Brain microvascular endothelial cell (primary cell): ENCODE measurements around the gene COL8A1.
A peak's percentile ranks its signal among the peaks of the same experiment; 100 is the strongest.

Experiments used
- DNase-seq: peaks from one replicate; pipeline ENCODE4 v3.0.0-alpha.2; 2020
- H3K27ac ChIP-seq: fragments of 250-450 bp; sonication (Bioruptor Pico); 2 replicates; pipeline ENCODE4 v1.5.1; 2020; ENCODE audit warnings: mild to moderate bottlenecking, moderate library complexity
- H3K27me3 ChIP-seq: fragments of 250-450 bp; sonication (Bioruptor Pico); replicated peaks from 2 replicates; pipeline ENCODE4 v1.5.1; 2020; ENCODE audit warnings: mild to moderate bottlenecking
- H3K36me3 ChIP-seq: fragments of 250-450 bp; sonication (Bioruptor Pico); replicated peaks from 2 replicates; pipeline ENCODE4 v1.5.1; 2020; ENCODE audit warnings: mild to moderate bottlenecking
- H3K4me3 ChIP-seq: 2 replicates; pipeline ENCODE4 v1.5.1; 2011; ENCODE audit warnings: low read depth, mild to moderate bottlenecking, control low read depth, low read length, moderate library complexity
- CTCF ChIP-seq: IDR thresholded peaks from 2 replicates; pipeline ENCODE4 v1.5.1; 2011; ENCODE audit warnings: low read depth, mild to moderate bottlenecking, moderate library complexity, low read length, control low read depth, inconsistent platforms; ENCODE audit errors: missing control alignments
- in situ Hi-C: cut with HindIII; loops from 2 replicates; pipeline ENCODE4 v1.10.0; 2017; ENCODE audit warnings: low sequenced_read_pairs, low pct_ligation_motif_present

COL8A1 gene

GRCh38 chr3:99702953-99703943, 64.9 kb downstream of the COL8A1 start:
- H3K27ac ChIP-seq: peak overlapping the region; percentile 92
- H3K27me3 ChIP-seq: no peaks in the 10 kb centered on the region
- in situ Hi-C loops: no loop called here
- DNase-seq: peak; percentile 47
- peaks cover 30% of the 10 kb centered on the region for H3K36me3 ChIP-seq
- no peak overlapping the region for H3K4me3 ChIP-seq
- no peak for TF ChIP-seq CTCF

GRCh38 chr3:99704417-99704816, 66.0 kb downstream of the COL8A1 start:
- no peak overlapping the region for H3K4me3 ChIP-seq
- no peak for DNase-seq
- H3K27ac ChIP-seq: no peak overlapping the region
- no peaks in the 10 kb centered on the region for H3K27me3 ChIP-seq
- no peak for TF ChIP-seq CTCF
- peaks cover 36% of the 10 kb centered on the region for H3K36me3 ChIP-seq
- in situ Hi-C loops: no loop called here

GRCh38 chr3:99706410-99706809, 68.0 kb downstream of the COL8A1 start:
- Histone ChIP-seq H3K4me3 (no peak overlapping the region), H3K27me3 (no peaks in the 10 kb centered on the region), H3K36me3 (peaks cover 31% of the 10 kb centered on the region), H3K27ac (peak overlapping the region; percentile 9)
- in situ Hi-C loops: no loop called here
- DNase-seq: no peak
- TF ChIP-seq CTCF: no peak

GRCh38 chr3:99708207-99708745, 69.9 kb downstream of the COL8A1 start:
- H3K4me3 ChIP-seq: no peak overlapping the region
- peak overlapping the region; percentile 39 for H3K27ac ChIP-seq
- H3K27me3 ChIP-seq: no peaks in the 10 kb centered on the region
- in situ Hi-C loops: no loop called here
- peaks cover 19% of the 10 kb centered on the region for H3K36me3 ChIP-seq
- DNase-seq: no peak
- no peak for TF ChIP-seq CTCF

GRCh38 chr3:99709686-99710085, 71.3 kb downstream of the COL8A1 start:
- peaks cover 19% of the 10 kb centered on the region for H3K36me3 ChIP-seq
- DNase-seq: no peak
- no peak for TF ChIP-seq CTCF
- H3K27me3 ChIP-seq: no peaks in the 10 kb centered on the region
- peak overlapping the region; percentile 35 for H3K27ac ChIP-seq
- no peak overlapping the region for H3K4me3 ChIP-seq
- in situ Hi-C loops: no loop called here
